IMR-90 (cell line): Measurements from ENCODE around the gene CRTAP. TPM values are rescaled to one million over a fixed set of nuclear protein-coding genes. Genes with fewer than 3 reads are reported as not detected.

Experiments
- ATAC-seq: fragments of 200-7000 bp; cut with Tn5 transposase; 2 replicates; pipeline ENCODE4 v1.9.1; 2020; ENCODE audit warnings: low read depth, mild to moderate bottlenecking, moderate library complexity
- BruUV-seq: library from RNA; stranded (reverse); fragments of 400-500 nt; replicated peaks from 2 replicates; lab custom pipeline; 2021; lab: Mats Ljungman, UMichigan
- CTCF ChIA-PET: fragments of 300-600 bp; formaldehyde crosslinking; extraction: SDS; loops from one replicate; lab custom pipeline; 2021; ENCODE audit warnings: antibody characterized with exemption; lab: Yijun Ruan, JAX
- POLR2A ChIA-PET: fragments of 300-600 bp; sonication (Branson Sonifier 250); formaldehyde crosslinking; loops from one replicate; lab custom pipeline; 2022; ENCODE audit warnings: antibody characterized with exemption; ENCODE audit not compliant: unreplicated experiment; lab: Charles Lee
- DNase-seq: peaks from one replicate; pipeline ENCODE4 v3.0.0; 2013
- H2AFZ ChIP-seq: replicated peaks from 2 replicates; pipeline ENCODE3; 2013; ENCODE audit warnings: low read length, mild to moderate bottlenecking; ENCODE audit not compliant: poor library complexity
- H2AK5ac ChIP-seq: 2 replicates; pipeline ENCODE4 v1.6.1; 2013; ENCODE audit warnings: low read depth, low read length, inconsistent platforms
- H2AK9ac ChIP-seq: replicated peaks from 2 replicates; pipeline ENCODE3; 2013; ENCODE audit warnings: mild to moderate bottlenecking, low read depth, low read length, moderate library complexity; ENCODE audit not compliant: poor library complexity
- H2BK120ac ChIP-seq: 2 replicates; pipeline ENCODE4 v1.6.1; 2013; ENCODE audit warnings: low read depth, low read length, inconsistent platforms
- H2BK15ac ChIP-seq: 3 replicates; pipeline ENCODE4 v1.6.1; 2013; ENCODE audit warnings: low read depth, low read length, inconsistent platforms
- H2BK20ac ChIP-seq: 2 replicates; pipeline ENCODE4 v1.6.1; 2013; ENCODE audit warnings: low read depth, mild to moderate bottlenecking, inconsistent platforms, low read length, moderate library complexity
- H2BK5ac ChIP-seq: 2 replicates; pipeline ENCODE4 v1.6.1; 2013; ENCODE audit warnings: mild to moderate bottlenecking, low read depth, low read length, inconsistent platforms; ENCODE audit not compliant: poor library complexity, severe bottlenecking
- H3K14ac ChIP-seq: replicated peaks from 2 replicates; pipeline ENCODE4 v1.6.1; 2013; ENCODE audit warnings: low read depth, low read length, inconsistent platforms
- H3K18ac ChIP-seq: 2 replicates; pipeline ENCODE4 v1.6.1; 2013; ENCODE audit warnings: low read depth, low read length, control low read depth
- H3K23ac ChIP-seq: 2 replicates; pipeline ENCODE4 v1.6.1; 2013; ENCODE audit warnings: low read depth, low read length, inconsistent platforms
- H3K27ac ChIP-seq: 2 replicates; pipeline ENCODE4 v1.5.1; 2013; ENCODE audit warnings: mild to moderate bottlenecking, control low read depth, low read length; ENCODE audit not compliant: insufficient read depth
- H3K27me3 ChIP-seq: 2 replicates; pipeline ENCODE4 v1.6.1; 2013; ENCODE audit warnings: low read length; ENCODE audit not compliant: control insufficient read depth, insufficient read depth
- H3K36me3 ChIP-seq: 2 replicates; pipeline ENCODE4 v1.6.1; 2013; ENCODE audit warnings: low read length, mixed read lengths; ENCODE audit not compliant: control insufficient read depth, insufficient read depth
- H3K4ac ChIP-seq: 2 replicates; pipeline ENCODE4 v1.6.1; 2013; ENCODE audit warnings: low read depth, low read length, inconsistent platforms
- H3K4me1 ChIP-seq: 2 replicates; pipeline ENCODE4 v1.6.1; 2013; ENCODE audit warnings: low read length, mixed read lengths; ENCODE audit not compliant: control insufficient read depth, insufficient read depth
- H3K4me2 ChIP-seq: 2 replicates; pipeline ENCODE4 v1.6.1; 2013; ENCODE audit warnings: low read depth, mild to moderate bottlenecking, control low read depth, low read length, moderate library complexity
- H3K4me3 ChIP-seq: 2 replicates; pipeline ENCODE4 v1.5.1; 2013; ENCODE audit warnings: low read depth, mild to moderate bottlenecking, control low read depth, low read length, moderate library complexity; ENCODE audit not compliant: insufficient read depth
- H3K56ac ChIP-seq: 2 replicates; pipeline ENCODE4 v1.6.1; 2013; ENCODE audit warnings: low read length, inconsistent platforms; ENCODE audit not compliant: insufficient read depth; ENCODE audit errors: extremely low read depth
- H3K79me1 ChIP-seq, 2 experiments: 2 replicates each; pipeline ENCODE4 v1.6.1; 2013; ENCODE audit warnings: low read length in 2 of 2, inconsistent platforms in 1 of 2, low read depth in 1 of 2
- H3K9ac ChIP-seq: 2 replicates; pipeline ENCODE4 v1.6.1; 2013; ENCODE audit warnings: low read depth, low read length, control low read depth
- H3K9me1 ChIP-seq: 2 replicates; pipeline ENCODE4 v1.6.1; 2013; ENCODE audit warnings: low read length, inconsistent platforms; ENCODE audit not compliant: insufficient read depth
- H3K9me3 ChIP-seq: 2 replicates; pipeline ENCODE4 v1.6.1; 2013; ENCODE audit warnings: low read length; ENCODE audit not compliant: control insufficient read depth, insufficient read depth
- H4K20me1 ChIP-seq: 2 replicates; pipeline ENCODE4 v1.6.1; 2013; ENCODE audit warnings: low read length, inconsistent platforms; ENCODE audit not compliant: insufficient read depth
- H4K5ac ChIP-seq: 2 replicates; pipeline ENCODE4 v1.6.1; 2013; ENCODE audit warnings: mild to moderate bottlenecking, low read depth, low read length, control low read depth
- H4K8ac ChIP-seq, 2 experiments: 2 replicates each; pipeline ENCODE4 v1.6.1; 2013; ENCODE audit warnings: low read depth in 2 of 2, low read length in 2 of 2, control low read depth in 1 of 2, inconsistent platforms in 1 of 2
- H4K91ac ChIP-seq: 2 replicates; pipeline ENCODE4 v1.6.1; 2013; ENCODE audit warnings: low read depth, low read length, inconsistent platforms; ENCODE audit not compliant: insufficient read depth
- BHLHE40 ChIP-seq: fragments of 150-350 bp; IDR thresholded peaks from 2 replicates; pipeline ENCODE4 v1.6.1; 2016; ENCODE audit warnings: mild to moderate bottlenecking, low read depth, low read length
- CEBPB ChIP-seq: IDR thresholded peaks from 2 replicates; pipeline ENCODE4 v1.6.1; 2012; ENCODE audit warnings: low read depth, low read length, improper control_type of control experiment
- CHD1 ChIP-seq: IDR thresholded peaks from 2 replicates; pipeline ENCODE4 v1.6.1; 2012; ENCODE audit warnings: low read depth, low read length, improper control_type of control experiment
- FOS ChIP-seq: fragments of 150-350 bp; IDR thresholded peaks from 2 replicates; pipeline ENCODE4 v1.6.1; 2016; ENCODE audit warnings: low read depth, low read length
- MAZ ChIP-seq: IDR thresholded peaks from 2 replicates; pipeline ENCODE4 v1.6.1; 2012; ENCODE audit warnings: low read depth, mild to moderate bottlenecking, low read length, improper control_type of control experiment, moderate library complexity, borderline replicate concordance
- MXI1 ChIP-seq: IDR thresholded peaks from 2 replicates; pipeline ENCODE4 v1.6.1; 2012; ENCODE audit warnings: low read depth, mild to moderate bottlenecking, low read length, moderate library complexity, borderline replicate concordance
- NFE2L2 ChIP-seq: fragments of 150-350 bp; IDR thresholded peaks from 2 replicates; pipeline ENCODE4 v1.6.1; 2016; ENCODE audit warnings: low read depth, mild to moderate bottlenecking, low read length
- SMC3 ChIP-seq: fragments of 150-350 bp; IDR thresholded peaks from 2 replicates; pipeline ENCODE4 v1.6.1; 2016; ENCODE audit warnings: low read depth, mild to moderate bottlenecking, antibody characterized with exemption, low read length, moderate library complexity
- WGBS, 2 experiments: methylation state at CpG; one replicate each; pipeline versions ENCODE4 v1.1.5 to v1.1.7; 2013; ENCODE audit warnings: missing lambda C conversion rate in 2 of 2; ENCODE audit not compliant: insufficient read length in 1 of 2; ENCODE audit errors: extremely low coverage in 2 of 2; 5-methylcytosine and 5-hydroxymethylcytosine counted together
- dilution Hi-C: fragments of 300-500 bp; cut with HindIII; formaldehyde crosslinking; loops from one replicate; pipeline ENCODE4 v1.14.3; 2018; ENCODE audit warnings: low sequenced_read_pairs; ENCODE audit not compliant: unreplicated experiment
- in situ Hi-C: fragments of 300-500 bp; cut with MboI; formaldehyde crosslinking; loops from 3 replicates; pipeline ENCODE4 v1.14.3; 2019; ENCODE audit warnings: low sequenced_read_pairs, inconsistent platforms, mixed read lengths
- intact Hi-C: fragments of 100-400 bp; cut with micrococcal nuclease; formaldehyde crosslinking; loops from 2 replicates; pipeline ENCODE4 v1.10.0; 2022
- polyA plus RNA-seq, 3 experiments: library from polyadenylated mRNA; depleted of rRNA; stranded (reverse); fragments of >200 nt; gene quantifications; 2 replicates each; pipeline ENCODE4 v1.2.3, GENCODE V29; 2012; ENCODE audit warnings: low replicate concordance in 1 of 3
- total RNA-seq: library from RNA; depleted of rRNA; stranded (reverse); fragments of >200 nt; gene quantifications from 2 replicates; pipeline ENCODE4 v1.2.3, GENCODE V29; 2012

The CRTAP gene
- total and polyA plus RNA-seq, 2 of the 4 experiments (the other 2 are of a cell fraction) = 108 to 205 TPM

DNA sequence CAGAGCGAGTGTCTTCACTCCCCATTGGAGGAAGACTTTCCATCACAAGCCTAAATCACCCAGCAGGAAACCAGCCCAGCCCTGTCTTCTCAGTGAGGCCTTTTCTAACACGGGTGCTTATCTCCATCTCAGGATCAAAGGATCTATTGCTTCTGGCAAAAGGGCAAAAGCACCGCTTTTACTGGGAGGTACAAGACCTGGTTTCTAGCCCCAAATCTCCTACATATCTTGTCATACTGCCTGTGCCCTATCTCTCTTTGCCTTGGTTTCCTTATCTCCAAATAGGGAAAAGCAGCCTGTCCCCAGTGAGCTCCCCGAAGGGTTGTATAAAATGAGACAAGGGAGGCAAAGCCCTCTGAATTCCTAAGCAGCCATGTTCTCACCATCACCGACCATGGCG lies 22.1 kb upstream of the CRTAP start:
- CTCF ChIA-PET = no interaction called here

More for the DNA sequence above, 22.1 kb upstream of the CRTAP start:
- H4K20me1 ChIP-seq = peaks cover 33% of the 10 kb centered on the region; the same call in 1 of the 2 replicates
- no peak overlapping the region for H3K56ac ChIP-seq
- H3K27me3 ChIP-seq = no peaks in the 10 kb centered on the region
- POLR2A ChIA-PET = no interaction called here
- H2BK120ac ChIP-seq = no peak overlapping the region
- H3K4me2 ChIP-seq = no peak overlapping the region
- H4K8ac ChIP-seq = no peak overlapping the region
- H3K14ac ChIP-seq = no peak overlapping the region
- peaks cover 27% of the 10 kb centered on the region for H3K36me3 ChIP-seq
- peaks cover 43 to 71% of the 10 kb centered on the region in 2 experiments for H3K79me1 ChIP-seq
- no peaks in the 10 kb centered on the region for H3K9me3 ChIP-seq
- H3K4me1 ChIP-seq = peaks cover 3% of the 10 kb centered on the region; the same call in 1 of the 2 replicates
- H2AK9ac ChIP-seq = no peak overlapping the region
- H3K27ac ChIP-seq = no peak overlapping the region
- H3K23ac ChIP-seq = no peak overlapping the region
- DNase-seq (no peak), ATAC-seq (no peak)
- H2BK15ac ChIP-seq = no peak overlapping the region
- H2BK5ac ChIP-seq = no peak overlapping the region
- peaks cover 27% of the 10 kb centered on the region for H3K9me1 ChIP-seq
- H3K4ac ChIP-seq = no peak overlapping the region
- TF ChIP-seq FOS (no peak), NFE2L2 (no peak), CEBPB (no peak), SMC3 (no peak), CHD1 (no peak), MAZ (no peak), MXI1 (no peak), BHLHE40 (no peak)
- H2AFZ ChIP-seq = no peak overlapping the region
- intact Hi-C loops = no loop called here
- no peak overlapping the region for H3K18ac ChIP-seq
- H3K4me3 ChIP-seq = no peak overlapping the region
- dilution Hi-C loops = no loop called here
- BruUV-seq = no TSS peak
- no peak overlapping the region for H4K91ac ChIP-seq
- H2BK20ac ChIP-seq = no peak overlapping the region
- H2AK5ac ChIP-seq = no peak overlapping the region
- in situ Hi-C loops = no loop called here
- H3K9ac ChIP-seq = no peak overlapping the region
- H4K5ac ChIP-seq = no peak overlapping the region
- 60% methylated on average over 1 of the region's 6 CpGs; no CpG with 5 or more reads in 1 of the 2 experiments for WGBS, 2 experiments
